GM19238 (cell line): ENCODE results near the gene ARL2BP.
"Not testable (repeated sequence)": the region's sequence is repeated elsewhere in the genome, so short reads cannot be mapped to it uniquely, and the experiment has no call there.

ENCODE experiments used
- DNase-seq: peaks from one replicate; pipeline ENCODE4 v3.0.0; 2011; ENCODE audit warnings: low spot score; ENCODE audit not compliant: insufficient read length

ARL2BP gene

DNA sequence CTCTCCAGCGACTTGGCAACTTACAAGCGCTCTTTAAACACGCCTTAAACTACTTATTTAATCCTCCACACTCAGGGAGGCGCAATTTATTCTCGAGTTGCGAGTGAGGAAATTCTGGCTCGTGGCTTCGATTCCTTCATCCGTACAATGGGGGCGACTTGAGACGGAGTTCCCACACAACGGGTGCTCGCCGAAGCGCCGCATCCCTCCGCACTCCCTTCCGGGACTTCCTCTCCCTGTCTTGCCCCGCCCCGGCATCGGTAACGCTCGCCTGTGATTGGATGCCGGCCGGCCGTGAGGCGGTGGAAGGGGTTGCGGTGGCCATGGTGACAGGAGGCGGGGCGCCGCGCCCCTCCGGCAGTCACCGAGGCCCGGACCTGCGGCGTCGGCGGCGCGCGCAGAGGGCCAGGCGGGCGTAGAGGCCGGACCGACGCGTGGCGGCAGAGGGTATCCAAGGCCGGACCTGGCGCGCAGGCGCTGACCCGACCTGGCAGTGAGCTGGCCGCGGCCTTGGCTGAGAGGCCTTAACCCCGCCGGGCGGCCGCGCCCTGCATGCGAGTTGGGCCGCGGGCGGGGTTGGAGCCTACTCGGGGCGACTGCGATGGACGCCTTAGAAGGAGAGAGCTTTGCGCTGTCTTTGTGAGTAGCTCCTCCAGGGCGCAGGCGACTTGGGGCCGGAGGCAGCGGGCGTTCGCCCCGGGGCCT lies at the start of gene ARL2BP:
ARL2BP (plus strand) TSS at position 493 of the 705 bp plus-strand sequence; CDS start at position 602, 109 bp downstream.
- peak; percentile 99 for DNase-seq

DNA sequence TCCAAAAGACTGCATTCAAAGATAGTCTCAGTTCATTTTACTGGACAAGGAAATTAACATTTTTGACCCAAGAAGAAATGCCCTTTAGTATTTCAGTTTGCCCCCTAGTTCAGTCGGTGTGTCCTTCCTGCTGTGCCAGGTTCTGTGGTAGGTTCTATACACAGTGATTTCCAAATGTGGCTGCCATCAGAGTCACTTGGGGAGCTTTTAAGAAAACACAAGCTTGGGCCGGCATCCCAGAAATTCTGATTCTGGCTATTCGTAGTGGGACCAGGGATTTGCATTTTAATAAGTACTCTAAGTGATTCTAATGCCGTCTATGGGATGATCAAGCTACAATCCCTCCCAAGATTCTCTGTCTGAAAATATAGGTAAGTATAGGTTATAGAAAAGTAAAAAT lies 48.8 kb upstream of the ARL2BP start:
- no peak for DNase-seq

DNA sequence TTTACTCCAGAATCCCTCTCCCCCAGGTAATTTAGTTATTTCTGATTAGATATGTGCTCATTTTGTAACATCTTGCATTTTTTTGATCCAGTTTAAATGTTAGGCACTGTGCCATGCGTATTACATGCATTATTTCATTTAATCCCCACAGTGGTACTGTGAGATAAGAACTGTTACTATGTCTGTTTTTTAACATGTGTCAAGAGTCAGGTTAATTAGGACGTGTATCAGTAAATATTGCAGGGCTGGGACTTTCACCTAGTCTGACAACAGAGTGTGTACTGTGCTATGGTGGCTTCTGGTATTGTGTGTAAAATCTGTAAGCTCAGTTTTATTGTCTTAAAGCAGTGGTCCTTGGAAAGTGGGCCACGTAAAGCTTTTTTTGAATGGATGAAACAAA lies 48.3 kb upstream of the ARL2BP start:
- DNase-seq = no peak

DNA sequence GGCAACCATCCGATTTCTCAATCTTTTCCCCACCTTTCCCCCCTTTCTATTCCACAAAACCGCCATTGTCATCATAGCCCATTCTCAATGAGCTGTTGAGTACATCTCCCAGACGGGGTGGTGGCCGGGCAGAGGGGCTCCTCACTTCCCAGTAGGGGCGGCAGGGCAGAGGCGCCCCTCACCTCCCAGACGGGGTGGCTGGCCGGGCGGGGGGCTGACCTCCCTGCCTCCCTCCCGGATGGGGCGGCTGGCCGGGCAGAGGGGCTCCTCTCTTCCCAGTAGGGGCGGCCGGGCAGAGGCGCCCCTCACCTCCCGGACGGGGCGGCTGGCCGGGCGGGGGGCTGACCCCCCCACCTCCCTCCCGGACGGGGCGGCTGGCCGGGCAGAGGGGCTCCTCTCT lies 44.7 kb upstream of the ARL2BP start:
- DNase-seq = not testable (repeated sequence)

DNA sequence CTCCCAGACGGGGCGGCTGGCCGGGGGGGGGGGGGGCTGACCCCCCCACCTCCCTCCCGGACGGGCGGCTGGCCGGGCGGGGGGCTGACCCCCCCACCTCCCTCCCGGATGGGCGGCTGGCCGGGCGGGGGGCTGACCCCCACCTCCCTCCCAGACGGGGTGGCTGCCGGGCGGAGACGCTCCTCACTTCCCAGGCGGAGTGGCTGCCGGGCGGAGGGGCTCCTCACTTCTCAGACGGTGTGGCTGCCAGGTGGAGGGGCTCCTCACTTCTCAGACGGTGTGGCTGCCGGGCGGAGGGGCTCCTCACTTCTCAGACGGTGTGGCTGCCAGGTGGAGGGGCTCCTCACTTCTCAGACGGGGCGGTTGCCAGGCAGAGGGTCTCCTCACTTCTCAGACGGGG lies 44.1 kb upstream of the ARL2BP start:
- not testable (repeated sequence) for DNase-seq

DNA sequence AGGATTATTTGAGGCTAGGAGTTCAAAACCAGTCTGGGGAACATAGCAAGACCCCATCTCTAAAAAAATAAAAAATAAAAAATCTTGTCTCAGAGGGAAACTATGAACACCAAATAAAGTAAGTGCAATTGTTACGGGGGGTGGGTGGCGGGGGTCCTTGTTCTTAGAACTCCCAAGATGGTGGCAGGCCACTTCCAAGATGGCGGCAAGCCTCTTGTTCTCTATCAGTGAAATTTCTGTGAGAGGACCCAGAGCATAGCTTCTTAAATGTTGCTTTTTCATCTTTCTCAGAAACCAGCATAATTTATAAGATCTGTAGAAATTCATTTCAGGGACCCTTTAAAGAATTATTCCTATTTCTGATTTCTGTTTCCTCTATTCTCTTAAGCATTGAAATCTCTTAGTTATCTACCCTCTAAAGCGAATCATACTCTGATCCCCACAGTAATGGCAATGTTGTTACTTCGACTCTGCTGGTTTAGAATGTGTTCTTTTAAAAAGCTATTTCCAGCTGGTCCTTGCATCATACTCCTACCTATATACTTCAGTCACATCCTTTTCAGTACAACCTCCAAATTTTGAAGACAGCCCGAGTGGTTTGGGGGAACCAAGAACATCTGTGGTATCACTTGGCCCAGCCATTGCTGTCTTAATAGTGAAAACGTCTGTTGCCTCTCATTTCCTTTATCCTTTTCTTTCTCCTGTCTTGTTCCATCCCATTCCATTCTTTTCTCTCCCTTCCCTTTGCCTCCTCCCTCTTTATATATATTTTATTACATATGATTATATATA lies 42.8 kb upstream of the ARL2BP start:
- DNase-seq = no peak

DNA sequence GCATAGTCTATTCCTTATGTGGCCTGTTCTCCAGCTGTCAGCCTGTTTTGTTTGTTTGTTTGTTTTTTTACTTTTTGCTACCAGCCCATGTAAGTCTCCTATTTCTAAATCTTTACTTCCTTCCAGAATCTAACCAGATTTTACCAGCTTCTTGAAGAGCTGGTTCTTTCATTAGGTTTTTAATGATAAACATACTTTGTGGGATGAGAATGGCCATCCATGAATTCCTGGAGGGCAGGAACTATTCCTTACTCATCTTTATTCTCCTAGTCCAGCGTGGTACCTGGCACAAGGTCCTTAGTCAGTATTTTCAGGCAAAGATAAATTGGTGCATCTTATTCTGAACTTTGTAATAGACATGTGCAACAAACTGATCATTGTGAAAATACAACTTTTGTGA lies 41.6 kb upstream of the ARL2BP start:
- no peak for DNase-seq

DNA sequence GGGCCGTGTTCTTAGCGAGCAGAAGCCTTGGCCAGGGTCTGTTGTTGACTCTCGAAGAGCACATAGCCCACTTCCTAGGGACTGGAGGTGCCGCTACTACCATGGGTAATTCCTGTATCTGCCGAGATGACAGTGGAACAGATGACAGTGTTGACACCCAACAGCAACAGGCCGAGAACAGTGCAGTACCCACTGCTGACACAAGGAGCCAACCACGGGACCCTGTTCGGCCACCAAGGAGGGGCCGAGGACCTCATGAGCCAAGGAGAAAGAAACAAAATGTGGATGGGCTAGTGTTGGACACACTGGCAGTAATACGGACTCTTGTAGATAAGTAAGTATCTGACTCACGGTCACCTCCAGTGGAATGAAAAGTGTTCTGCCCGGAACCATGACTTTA lies 40.4 kb upstream of the ARL2BP start:
- no peak for DNase-seq

DNA sequence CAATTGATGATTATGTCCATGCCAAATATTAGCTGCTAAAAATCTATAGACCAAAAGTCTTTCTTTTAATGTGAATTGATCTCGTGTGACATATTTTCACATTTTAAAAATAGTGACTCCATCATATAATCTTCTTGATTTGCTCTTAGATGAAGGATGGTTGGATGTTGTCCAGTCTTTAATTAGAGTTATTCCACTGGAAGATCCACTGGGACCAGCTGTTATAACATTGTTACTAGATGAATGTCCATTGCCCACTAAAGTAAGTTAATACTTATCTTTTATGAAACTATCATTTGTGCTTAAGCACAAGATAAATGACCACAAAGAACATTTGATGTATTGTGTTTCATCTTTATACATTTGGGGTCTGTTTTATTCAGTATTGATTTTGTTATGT lies 36.1 kb upstream of the ARL2BP start:
- DNase-seq = no peak

DNA sequence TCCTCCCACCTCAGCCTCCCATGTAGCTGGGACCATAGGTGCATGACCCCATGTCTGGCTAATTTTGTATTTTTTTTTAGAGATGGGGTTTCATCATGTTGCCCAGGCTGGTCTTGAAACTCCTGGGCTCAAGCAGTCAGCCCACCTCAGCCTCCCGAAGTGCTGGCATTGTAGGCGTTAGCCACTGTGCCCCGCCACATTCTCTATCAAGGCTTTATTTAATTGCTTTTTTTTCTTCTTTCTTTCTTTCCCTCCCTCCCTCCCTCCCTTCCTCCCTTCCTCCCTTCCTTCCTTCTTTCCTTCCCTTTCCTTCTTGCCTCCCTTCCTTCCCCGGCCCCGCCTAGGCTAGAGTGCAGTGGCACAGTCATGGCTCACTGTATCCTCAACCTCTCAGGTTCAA lies 35.3 kb upstream of the ARL2BP start:
- no peak for DNase-seq

DNA sequence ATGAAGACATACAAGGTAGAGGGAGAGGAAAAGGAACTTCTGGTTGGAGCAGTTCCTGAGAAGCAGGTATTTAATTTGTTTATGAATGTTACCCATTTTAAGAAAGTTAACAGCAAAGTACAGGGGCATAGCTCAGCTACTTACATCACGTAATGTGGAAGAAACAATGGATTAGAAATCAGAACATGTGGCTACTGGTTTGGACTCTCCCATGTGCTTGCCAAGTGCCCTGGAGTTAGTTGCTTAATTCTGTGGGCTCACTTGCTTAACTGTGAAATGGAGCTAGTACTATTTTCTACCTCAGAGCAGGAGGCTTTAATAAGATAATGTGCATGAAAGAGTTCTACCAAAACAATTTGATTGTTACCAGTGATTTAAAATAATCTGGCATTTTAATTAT lies 31.6 kb upstream of the ARL2BP start:
- DNase-seq = no peak

DNA sequence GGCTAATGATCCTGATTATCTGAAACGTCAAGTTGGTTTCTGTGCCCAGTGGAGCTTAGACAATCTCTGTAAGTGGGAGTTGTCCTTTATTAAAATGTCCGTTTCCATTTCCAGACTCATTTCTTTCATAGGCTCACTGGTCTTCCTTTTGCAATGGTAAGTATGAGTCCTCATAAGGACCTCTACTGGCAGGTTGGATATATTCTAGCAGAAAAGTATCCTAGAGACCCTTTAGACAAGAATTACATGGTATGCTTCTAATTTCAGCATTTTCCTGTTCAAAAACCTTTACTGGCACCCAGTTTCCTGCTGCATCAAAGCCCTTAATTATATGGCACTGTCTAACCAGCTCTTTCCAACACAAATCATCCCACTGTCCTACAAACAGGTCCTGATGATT lies 28.1 kb upstream of the ARL2BP start:
- DNase-seq = no peak

DNA sequence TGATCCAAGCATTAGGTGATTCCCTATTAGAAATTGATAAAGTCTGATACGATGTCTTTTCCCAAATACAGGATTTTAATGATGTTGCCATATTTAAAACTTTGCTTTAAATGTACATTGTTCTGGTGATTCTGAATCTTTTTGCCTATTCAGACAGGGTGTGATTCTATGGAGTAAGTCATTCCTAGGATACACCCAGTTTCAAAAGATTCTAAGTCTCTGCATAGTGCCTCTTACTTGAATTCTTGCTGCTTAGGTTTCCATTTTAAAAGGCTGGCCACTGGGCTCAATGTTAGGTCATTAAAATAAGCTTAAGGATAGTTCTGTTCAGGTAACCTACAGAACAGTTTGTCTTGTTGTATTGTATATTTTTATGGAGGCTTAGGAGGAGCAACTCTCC lies 22.0 kb upstream of the ARL2BP start:
- no peak for DNase-seq

DNA sequence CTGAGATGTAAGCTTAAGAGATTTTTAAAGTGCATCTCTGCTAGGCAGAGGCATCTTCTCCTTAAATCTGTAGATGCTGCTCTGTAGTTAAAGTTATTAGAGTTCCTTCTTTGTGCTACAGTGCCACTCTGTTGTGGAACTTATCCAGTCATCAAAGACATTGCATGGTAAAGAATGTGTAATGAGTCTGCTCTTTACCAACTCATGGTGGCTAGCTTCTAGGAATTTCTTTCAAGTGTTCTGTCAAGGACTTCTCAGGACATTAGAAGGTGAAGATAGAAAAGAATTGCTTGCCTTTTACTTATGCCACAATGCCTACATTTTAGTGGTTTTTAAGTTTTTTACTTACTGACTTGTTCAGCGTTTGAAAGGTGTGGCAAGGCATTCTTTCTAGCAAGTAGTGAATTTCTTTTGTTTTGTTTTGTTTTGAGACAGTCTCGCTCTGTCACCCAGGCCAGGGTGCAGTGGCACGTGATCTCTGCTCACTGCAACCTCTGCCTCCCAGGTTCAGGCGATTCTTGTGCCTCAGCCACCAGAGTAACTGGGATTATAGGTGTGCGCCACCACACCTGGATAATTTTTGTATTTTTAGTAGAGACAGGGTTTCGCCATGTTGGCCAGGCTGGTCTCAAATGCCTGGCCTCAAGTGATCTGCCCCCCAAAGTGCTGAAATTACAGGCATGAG lies 20.3 kb upstream of the ARL2BP start:
- no peak for DNase-seq

DNA sequence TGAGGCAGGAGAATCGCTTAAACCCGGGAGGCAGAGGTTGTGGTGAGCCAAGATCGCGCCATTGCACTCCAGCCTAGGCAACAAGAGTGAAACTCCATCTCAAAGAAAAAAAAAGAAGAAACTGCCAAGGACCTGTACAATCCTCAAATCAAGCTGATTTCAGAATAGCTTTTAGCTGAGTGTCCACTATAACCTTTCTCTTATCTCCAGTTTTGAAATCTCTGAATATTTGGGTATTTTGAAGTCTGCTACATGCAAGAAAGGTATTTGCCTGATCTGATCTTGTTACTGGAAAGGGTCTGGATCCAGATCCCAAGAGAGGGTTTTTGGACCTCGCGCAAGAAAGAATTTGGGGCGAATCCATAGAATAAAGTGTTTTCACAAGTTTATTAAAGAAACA lies 19.1 kb upstream of the ARL2BP start:
- DNase-seq = no peak

DNA sequence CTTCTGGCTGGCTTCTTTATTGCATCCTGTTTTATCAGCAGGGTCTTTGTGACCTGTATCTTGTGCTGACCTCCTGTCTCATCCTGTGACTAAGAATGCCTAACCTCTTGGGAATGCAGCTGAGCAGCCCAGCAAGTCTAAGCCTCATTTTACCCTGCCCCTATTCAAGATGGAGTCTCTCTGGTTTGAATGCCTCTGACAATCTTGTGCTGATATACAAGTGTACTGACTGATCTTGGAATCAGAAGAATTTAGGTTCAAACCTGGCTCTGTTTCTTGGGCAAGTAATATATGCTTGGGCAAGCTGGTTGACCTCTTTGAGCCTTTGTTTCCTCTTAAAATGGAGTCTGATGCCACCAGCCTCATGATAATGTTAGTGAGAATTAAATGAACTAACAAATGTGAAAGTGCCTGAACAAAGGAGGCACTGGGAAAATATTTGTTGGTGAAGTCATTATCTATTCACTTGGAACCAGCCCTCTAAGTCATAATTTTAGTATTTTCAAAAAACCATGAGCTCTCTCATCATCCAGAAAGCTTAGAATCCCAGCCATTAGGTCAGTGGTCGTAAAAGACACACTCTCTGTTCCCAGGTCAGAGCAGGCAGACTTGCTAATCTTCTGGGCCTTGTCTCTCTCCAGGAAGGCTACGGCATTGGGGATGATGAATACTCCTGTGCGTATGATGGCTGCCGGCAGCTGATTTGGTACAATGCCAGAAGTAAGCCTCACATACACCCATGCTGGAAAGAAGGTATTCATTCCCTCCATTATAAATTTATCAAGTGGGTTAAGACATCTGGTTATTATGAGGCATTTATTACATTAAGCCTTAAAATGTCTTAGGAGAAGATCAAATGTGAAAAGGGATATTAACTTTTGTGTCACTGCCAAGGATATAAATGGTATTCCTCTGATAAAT lies 18.1 kb upstream of the ARL2BP start:
- DNase-seq = no peak

DNA sequence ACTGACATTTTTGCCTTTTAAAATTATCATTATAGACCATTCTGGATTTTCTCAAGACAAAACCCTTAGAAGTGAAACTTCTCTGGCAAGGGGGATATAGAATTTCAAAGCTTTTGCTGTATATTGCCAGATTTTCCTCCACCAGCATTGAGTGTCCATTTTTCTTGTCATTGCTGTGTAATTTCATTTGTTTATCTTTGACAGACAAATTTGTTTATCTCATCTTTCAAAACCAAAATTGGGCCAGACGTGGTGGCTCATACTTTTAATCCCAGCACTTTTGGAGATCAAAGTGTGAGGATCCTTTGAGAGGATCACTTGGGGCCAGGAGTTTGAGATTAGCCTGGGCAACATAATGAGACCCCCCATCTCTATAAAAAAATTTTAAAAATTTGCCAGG lies 16.0 kb upstream of the ARL2BP start:
- no peak for DNase-seq

DNA sequence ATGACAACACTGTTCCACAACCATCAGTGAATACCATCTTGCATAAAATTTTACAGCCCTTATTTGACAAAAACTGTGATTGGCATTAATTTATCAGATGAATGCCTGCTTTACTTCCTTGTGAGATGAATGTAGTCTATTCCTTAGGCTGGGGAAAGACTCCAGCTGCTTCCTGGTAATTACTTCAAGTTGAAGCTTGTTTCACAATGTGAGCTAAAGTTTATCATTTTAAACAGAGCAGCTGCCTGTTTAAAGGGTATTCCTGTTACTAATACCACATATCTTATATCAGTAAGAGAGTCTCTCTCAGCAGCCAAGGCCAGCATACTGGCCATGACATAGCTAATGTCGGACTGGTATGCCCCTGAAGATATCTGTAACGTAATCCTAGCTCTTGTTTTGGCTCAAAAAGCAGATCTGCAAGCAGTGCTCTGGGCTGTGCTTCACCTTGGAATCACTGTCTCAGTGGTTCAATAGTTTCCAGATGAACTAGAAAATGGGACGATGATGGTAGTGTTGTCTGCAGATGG lies 13.2 kb upstream of the ARL2BP start:
- DNase-seq = no peak

DNA sequence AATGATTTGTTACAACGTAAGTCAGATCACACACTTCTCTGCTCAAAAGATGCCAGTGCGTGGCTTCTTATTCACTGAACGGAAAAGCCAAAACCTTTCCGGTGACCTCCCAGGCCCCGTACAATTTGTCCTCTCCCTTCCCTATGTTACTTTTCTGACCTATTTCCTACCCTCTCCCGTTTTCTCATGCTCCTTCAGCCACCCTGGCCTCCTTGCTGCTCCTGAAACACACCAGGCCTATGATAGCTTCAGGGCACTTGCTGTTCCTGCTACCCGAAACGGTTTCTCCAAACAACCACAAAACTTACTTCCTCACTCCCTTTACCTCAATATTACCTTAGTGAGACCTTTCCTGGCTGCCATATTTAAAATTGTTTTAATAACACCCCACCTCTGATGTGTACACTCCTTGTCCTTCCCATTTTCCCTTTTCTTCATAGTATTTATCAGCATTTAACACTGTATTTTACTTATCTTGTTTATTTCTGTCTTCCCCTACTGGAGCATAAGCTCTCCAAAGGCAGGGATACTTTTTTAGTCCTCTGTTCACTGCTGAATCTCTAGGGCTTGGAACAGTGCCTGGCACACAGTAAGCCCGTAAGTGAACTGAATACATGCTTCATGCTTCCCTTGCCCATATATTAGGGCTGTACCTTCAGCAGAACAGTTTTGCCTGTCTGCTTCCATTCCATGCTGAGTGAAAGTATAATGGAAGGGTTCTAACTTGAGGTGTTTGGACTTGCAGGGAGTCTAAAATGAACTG lies 10.9 kb upstream of the ARL2BP start:
- DNase-seq = no peak

DNA sequence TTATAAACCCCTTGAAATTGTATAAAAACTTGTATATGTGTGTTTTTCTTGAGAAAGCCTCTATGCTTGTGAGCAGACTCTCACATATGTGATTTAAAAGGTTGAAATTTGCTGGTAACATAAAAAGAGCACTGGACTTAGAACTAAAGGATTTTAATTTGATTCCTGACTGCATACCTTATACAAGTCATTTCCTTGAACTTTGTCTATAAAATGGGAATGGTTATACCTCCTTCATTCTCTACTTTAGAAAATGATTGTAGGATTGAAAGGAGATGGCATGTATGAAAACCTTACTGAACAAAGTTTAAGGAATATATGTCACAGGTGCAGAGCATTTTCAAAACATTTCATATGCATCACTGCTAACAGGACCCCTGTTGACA lies 10.4 kb upstream of the ARL2BP start:
- no peak for DNase-seq
